OCI-LY7 (cell line): ENCODE data around the gene REV3L. TPM values are rescaled to one million over a fixed set of nuclear protein-coding genes. Genes with fewer than 3 reads are reported as not detected.
"Not testable (repeated sequence)": the region's sequence is repeated elsewhere in the genome, so short reads cannot be mapped to it uniquely, and the experiment has no call there.

Experiments
- BruUV-seq: library from RNA; stranded (reverse); fragments of 400-500 nt; replicated peaks from 2 replicates; lab custom pipeline; 2021; lab: Mats Ljungman, UMichigan
- CTCF ChIA-PET: fragments of 300-600 bp; sonication (Branson Sonifier 250); formaldehyde crosslinking; loops from one replicate; lab custom pipeline; 2022; ENCODE audit warnings: antibody characterized with exemption; ENCODE audit not compliant: unreplicated experiment; lab: Charles Lee
- POLR2A ChIA-PET: fragments of 300-600 bp; sonication (Branson Sonifier 250); formaldehyde crosslinking; loops from one replicate; lab custom pipeline; 2022; ENCODE audit warnings: antibody characterized with exemption; lab: Charles Lee
- DNase-seq: peaks from one replicate; pipeline ENCODE4 v3.0.0-alpha.2; 2015; ENCODE audit warnings: low spot score
- H2AFZ ChIP-seq: fragments of 200-600 bp; sonication (generic), shearing (Covaris generic); 2 replicates; pipeline ENCODE4 v1.6.1; 2014; ENCODE audit warnings: mild to moderate bottlenecking, antibody characterized with exemption, low read length, moderate library complexity
- H3K27ac ChIP-seq: fragments of 200-600 bp; sonication (generic); 2 replicates; pipeline ENCODE4 v1.5.1; 2014; ENCODE audit warnings: mixed run types, low read depth, mild to moderate bottlenecking, moderate library complexity, low read length, inconsistent platforms; ENCODE audit not compliant: poor library complexity, severe bottlenecking
- H3K36me3 ChIP-seq: fragments of 200-600 bp; sonication (generic); 2 replicates; pipeline ENCODE4 v1.6.1; 2014; ENCODE audit warnings: mild to moderate bottlenecking, antibody characterized with exemption, low read length, moderate library complexity, mixed read lengths; ENCODE audit not compliant: insufficient read depth
- H3K4me1 ChIP-seq: fragments of 200-600 bp; sonication (generic); 2 replicates; pipeline ENCODE4 v1.5.1; 2014; ENCODE audit warnings: mild to moderate bottlenecking, low read length; ENCODE audit not compliant: insufficient read depth, poor library complexity, severe bottlenecking
- H3K4me2 ChIP-seq: fragments of 200-600 bp; sonication (generic); 2 replicates; pipeline ENCODE4 v1.6.1; 2014; ENCODE audit warnings: mild to moderate bottlenecking, low read length
- H3K4me3 ChIP-seq: fragments of 200-600 bp; sonication (generic); 2 replicates; pipeline ENCODE4 v1.5.1; 2014; ENCODE audit warnings: mild to moderate bottlenecking, low read depth, low read length; ENCODE audit not compliant: poor library complexity, severe bottlenecking
- H3K79me2 ChIP-seq: fragments of 200-600 bp; sonication (generic); 2 replicates; pipeline ENCODE4 v1.6.1; 2016; ENCODE audit warnings: low read depth, mild to moderate bottlenecking, low read length, moderate library complexity, mixed read lengths; ENCODE audit not compliant: insufficient read depth
- H3K9me2 ChIP-seq: fragments of 200-600 bp; sonication (generic); 2 replicates; pipeline ENCODE4 v1.6.1; 2016; ENCODE audit warnings: mild to moderate bottlenecking, low read length, mixed read lengths; ENCODE audit not compliant: insufficient read depth
- H3K9me3 ChIP-seq: fragments of 200-600 bp; sonication (generic); 2 replicates; pipeline ENCODE4 v1.6.1; 2014; ENCODE audit warnings: mild to moderate bottlenecking, mixed run types, low read length, mixed read lengths
- H4K20me1 ChIP-seq: fragments of 200-600 bp; sonication (generic); 2 replicates; pipeline ENCODE4 v1.6.1; 2014; ENCODE audit warnings: mild to moderate bottlenecking, antibody characterized with exemption, low read length, moderate library complexity, mixed read lengths; ENCODE audit not compliant: insufficient read depth
- CTCF ChIP-seq: fragments of 200-600 bp; sonication (generic); conservative IDR thresholded peaks from 2 replicates; pipeline ENCODE4 v1.5.1; 2014; ENCODE audit warnings: mild to moderate bottlenecking, antibody characterized with exemption, low read length, moderate library complexity, mixed read lengths
- EZH2phosphoT487 ChIP-seq: fragments of 200-600 bp; sonication (generic); IDR thresholded peaks from 2 replicates; pipeline ENCODE4 v1.6.1; 2018; ENCODE audit warnings: low read depth, borderline replicate concordance, mild to moderate bottlenecking, mixed run types, antibody characterized with exemption, low read length, moderate library complexity, mixed read lengths
- intact Hi-C: fragments of 100-400 bp; cut with micrococcal nuclease; formaldehyde crosslinking; loops from one replicate; pipeline ENCODE4 v1.10.0; 2022; ENCODE audit not compliant: unreplicated experiment
- total RNA-seq, 2 experiments: library from RNA; depleted of rRNA in 1 of 2; stranded (reverse); fragments of >200 nt in 1 of 2; shearing (Covaris generic) in 1 of 2; gene quantifications; 2 replicates each; pipeline ENCODE4 v1.2.3, GENCODE V29; 2014 to 2022

The REV3L gene
- total RNA-seq, 2 experiments from 2014 or later = 24.8 to 33.4 TPM

- Histone ChIP-seq H3K79me2 (peaks cover 17% of the 10 kb centered on the region; the same call in 1 of the 2 replicates), H3K4me3 (no peak overlapping the region), H3K9me2 (no peaks in the 10 kb centered on the region), H3K4me1 (peaks cover 17% of the 10 kb centered on the region), H4K20me1 (no peaks in the 10 kb centered on the region), H3K27ac (no peak overlapping the region), H3K4me2 (no peak overlapping the region), H3K36me3 (peaks cover 9% of the 10 kb centered on the region), H3K9me3 (no peaks in the 10 kb centered on the region), H2AFZ (no peak overlapping the region)
- no peak for DNase-seq
- BruUV-seq = no TSS peak
- intact Hi-C loops = loop anchor here (2.0 kb wide), 1 partner anchor 347 kb away; the partner anchor contains the start of gene TRAF3IP2
- CTCF ChIA-PET = interaction anchor here (1.7 to 1.9 kb wide), 2 partner anchors 221 to 307 kb away, joined by 14 to 28 read pairs; no protein-coding TSS in a partner anchor
- POLR2A ChIA-PET = interaction anchor here (0.6 to 1.2 kb wide), 3 partner anchors 58 to 291 kb away, joined by 3 to 5 read pairs (median 4); no protein-coding TSS in a partner anchor
- no peak for TF ChIP-seq EZH2phosphoT487
- no peak for TF ChIP-seq CTCF
Observed at GRCh38 chr6:111258010-111258409, 225.0 kb downstream of the REV3L start.

- H2AFZ ChIP-seq = no peak overlapping the region
- no peak for DNase-seq
- H3K27ac ChIP-seq = no peak overlapping the region
- no peak overlapping the region for H3K4me3 ChIP-seq
- POLR2A ChIA-PET = interaction anchor here (0.7 to 1.0 kb wide), 3 partner anchors 221 to 787 kb away, joined by 3 to 5 read pairs (median 4); no protein-coding TSS in a partner anchor
- H3K9me2 ChIP-seq = no peaks in the 10 kb centered on the region
- peaks cover 7% of the 10 kb centered on the region; the same call in 1 of the 2 replicates for H3K79me2 ChIP-seq
- no peaks in the 10 kb centered on the region for H3K36me3 ChIP-seq
- peaks cover 17% of the 10 kb centered on the region for H3K4me1 ChIP-seq
- BruUV-seq = no TSS peak
- TF ChIP-seq CTCF = peak; percentile 51; the same call in 1 of the 2 replicates
- no peak for TF ChIP-seq EZH2phosphoT487
- CTCF ChIA-PET = no interaction called here
- intact Hi-C loops = no loop called here
- H4K20me1 ChIP-seq = no peaks in the 10 kb centered on the region
- H3K9me3 ChIP-seq = no peaks in the 10 kb centered on the region
- no peak overlapping the region for H3K4me2 ChIP-seq
Observed at GRCh38 chr6:111256646-111257045, 226.4 kb downstream of the REV3L start.

DNA sequence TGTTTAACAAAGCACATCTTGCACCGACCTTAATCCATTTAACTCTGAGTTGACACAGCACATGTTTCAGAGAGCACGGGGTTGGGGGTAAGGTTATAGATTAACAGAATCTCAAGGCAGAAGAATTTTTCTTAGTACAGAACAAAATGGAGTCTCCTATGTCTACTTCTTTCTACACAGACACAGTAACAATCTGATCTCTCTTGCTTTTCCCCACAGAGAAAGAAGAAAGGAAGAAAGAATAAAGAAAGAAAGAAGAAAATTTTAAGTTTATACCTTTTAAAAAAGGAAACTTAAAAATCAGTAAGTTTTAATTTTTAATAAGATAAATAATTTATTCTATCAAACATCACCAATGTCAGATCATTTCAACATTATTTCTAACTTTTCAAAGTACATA is 227.2 kb downstream of the REV3L start:
- H3K4me1 ChIP-seq = peaks cover 14% of the 10 kb centered on the region
- H3K27ac ChIP-seq, H3K36me3 ChIP-seq, H3K9me2 ChIP-seq, H3K4me3 ChIP-seq, H3K4me2 ChIP-seq, CTCF ChIA-PET, H3K9me3 ChIP-seq, intact Hi-C loops, H2AFZ ChIP-seq, H3K79me2 ChIP-seq, H4K20me1 ChIP-seq, POLR2A ChIA-PET, DNase-seq, BruUV-seq: not testable (repeated sequence)
